Breast epithelium (tissue), 3 donors: Measurements from ENCODE around the gene SCARB1.

Experiments used
- CTCF ChIP-seq, 3 donors: fragments of 450-650 bp; IDR thresholded peaks; one replicate each; pipeline ENCODE4 v1.5.1; 2016 to 2017; ENCODE audit warnings: antibody characterized with exemption in 3 of 3, mild to moderate bottlenecking in 3 of 3, moderate library complexity in 3 of 3
- POLR2A ChIP-seq: fragments of 450-650 bp; IDR thresholded peaks from one replicate; pipeline ENCODE4 v1.6.1; 2016; ENCODE audit warnings: antibody characterized with exemption, mild to moderate bottlenecking, moderate library complexity
- POLR2AphosphoS5 ChIP-seq, 3 donors: sonication (generic); formaldehyde crosslinking; IDR thresholded peaks; one replicate each; pipeline ENCODE4 v1.6.1; 2017; ENCODE audit warnings: antibody characterized with exemption in 3 of 3

GRCh38 chr12:124847113-124848074, 16.3 kb downstream of the SCARB1 start:
- TF ChIP-seq POLR2A = no peak
- TF ChIP-seq CTCF (IDR thresholded peaks at IDR 0.05) = no peak
- no peak for TF ChIP-seq POLR2AphosphoS5 (IDR thresholded peaks at IDR 0.05)
